Measurements from ENCODE around the gene VTN. TPM values are rescaled to one million over a fixed set of nuclear protein-coding genes. Genes with fewer than 3 reads are reported as not detected.

Gene VTN
- total and polyA plus RNA-seq, 2 donors (not counting 3 experiments of a cell fraction or from before 2014, with no cell fraction given): 1.1 TPM; not detected in 1

- H3K36me3 ChIP-seq (ENCODE audit: control insufficient read depth in 2 of 2, extremely low read depth in 1 of 2, insufficient read depth in 2 of 2, low read length in 2 of 2): peaks cover 16 to 19% of the 10 kb centered on the region in 2 experiments
- no peaks in the 10 kb centered on the region for H4K20me1 ChIP-seq (replicated peaks; ENCODE audit: control insufficient read depth, extremely low read depth, insufficient read depth, low read length)
- ChIA-PET POLR2A (no interaction called here), CTCF (no interaction called here)
- no peaks in the 10 kb centered on the region for H3K4me1 ChIP-seq (ENCODE audit: control insufficient read depth, extremely low read depth, insufficient read depth, low read length)
- H3K9ac ChIP-seq (replicated peaks; ENCODE audit: extremely low read depth, insufficient read depth, low read length): no peak overlapping the region
- no peaks in the 10 kb centered on the region for H3K9me3 ChIP-seq (replicated peaks; ENCODE audit: control insufficient read depth, insufficient read depth, low read length)
- no peak overlapping the region for H3K4me2 ChIP-seq (ENCODE audit: insufficient read depth, low read length)
- H3K27ac ChIP-seq (ENCODE audit: insufficient read depth, low read depth, low read length): no peak overlapping the region
- intact Hi-C loops (cut with micrococcal nuclease) (loop anchor here (1.0 kb wide), 1 partner anchor 8 kb away; the partner anchor contains the start of gene TMEM97), dilution Hi-C loops (cut with MboI; ENCODE audit: extremely low pct_ligation_motif_present, low sequenced_read_pairs) (no loop called here)
- H3K27me3 ChIP-seq (ENCODE audit: control insufficient read depth in 2 of 2, insufficient read depth in 2 of 2, low read length in 2 of 2): no peaks in the 10 kb centered on the region
- no peak overlapping the region for H3K4me3 ChIP-seq (replicated peaks in 1 of 3; ENCODE audit: insufficient read depth in 1 of 3, low read depth in 1 of 3, low read length in 3 of 3)
- no peak for TF ChIP-seq EZH2 (IDR thresholded peaks at IDR 0.05; ENCODE audit: borderline replicate concordance, low read depth, low read length, severe bottlenecking)
- no peak for TF ChIP-seq POLR2AphosphoS5 (IDR thresholded peaks at IDR 0.05; ENCODE audit: insufficient read depth, low read depth, low read length)
- no peak for TF ChIP-seq JUN (IDR thresholded peaks at IDR 0.05; ENCODE audit: borderline replicate concordance, insufficient read depth, insufficient read length, low read depth)
- no peak for TF ChIP-seq POLR2A (IDR thresholded peaks at IDR 0.05; ENCODE audit: low read depth, low read length)
- no peak for TF ChIP-seq FOS (IDR thresholded peaks at IDR 0.05; ENCODE audit: borderline replicate concordance, insufficient read depth, low read length)
- no peak for TF ChIP-seq CTCF (IDR thresholded peaks at IDR 0.05; ENCODE audit: extremely low read depth in 1 of 2, insufficient read depth in 1 of 2, low read depth in 1 of 2, low read length in 2 of 2)
- DNase-seq (ENCODE audit: low read depth, low spot score) (no peak), FAIRE-seq (no peak)
- peaks cover 12% of the 10 kb centered on the region for H3K79me2 ChIP-seq (ENCODE audit: control insufficient read depth, insufficient read depth, low read length)
- no peaks in the 10 kb centered on the region for H3K9me1 ChIP-seq (replicated peaks; ENCODE audit: control insufficient read depth, extremely low read depth, insufficient read depth, low read length)
- no peak overlapping the region for H2AFZ ChIP-seq (ENCODE audit: low read depth, low read length)
- TSS peak; percentile 24 for BruUV-seq (replicated peaks)
Observed at GRCh38 chr17:28327031-28327607, 43.0 kb downstream of the VTN start.

Data from endothelial cell of umbilical vein (primary cell).